ENCODE results near the gene GGT6. TPM values are rescaled to one million over a fixed set of nuclear protein-coding genes. Genes with fewer than 3 reads are reported as not detected.
A peak's percentile ranks its signal among the peaks of the same experiment; 100 is the strongest.
"Not testable (repeated sequence)": the region's sequence is repeated elsewhere in the genome, so short reads cannot be mapped to it uniquely, and the experiment has no call there.

The GGT6 gene
- total RNA-seq, 1 experiment from 2014 or later, result not detected

DNA sequence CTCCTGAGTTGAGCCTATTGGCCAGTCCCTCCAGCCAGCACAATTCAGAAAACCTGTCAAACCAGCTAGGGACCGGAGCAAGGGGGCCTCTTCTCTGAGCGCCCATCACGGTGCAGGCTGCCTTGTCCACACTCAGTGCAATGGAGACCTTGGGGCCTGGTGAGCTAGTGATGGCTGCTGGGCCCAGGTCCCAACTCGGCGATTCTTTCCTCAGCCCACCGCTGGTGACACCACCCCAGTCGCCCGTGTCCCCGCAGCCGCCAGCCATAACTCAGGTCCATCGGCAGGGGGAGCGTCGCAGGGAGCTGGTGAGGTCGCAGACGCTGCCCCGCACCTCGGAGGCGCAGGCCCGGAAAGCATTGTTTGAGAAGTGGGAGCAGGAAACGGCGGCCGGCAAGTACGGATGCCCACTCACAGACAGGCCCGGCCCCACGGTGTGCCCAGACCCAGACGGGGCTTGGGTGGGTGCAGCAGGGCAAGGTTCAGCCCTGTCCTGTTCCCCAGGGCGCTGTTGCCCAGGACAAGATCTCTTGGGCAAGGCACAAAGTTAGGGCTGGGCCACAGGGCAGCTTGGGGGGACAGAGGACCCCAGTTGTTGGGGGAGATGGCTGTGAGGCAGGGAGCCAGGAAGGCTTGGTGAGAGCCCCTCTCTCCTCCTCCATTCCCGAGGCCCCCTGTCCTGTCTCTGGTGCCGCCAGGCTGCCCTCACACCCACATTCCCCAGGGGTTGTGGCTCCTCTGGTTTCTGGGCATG, 34.7 kb upstream of the GGT6 start:
- DNase-seq (ENCODE audit: low read depth, low spot score), result no peak
- in situ Hi-C loops (cut with HindIII; ENCODE audit: low pct_unique_long_range_greater_than_20kb, low sequenced_read_pairs), result no loop called here

DNA sequence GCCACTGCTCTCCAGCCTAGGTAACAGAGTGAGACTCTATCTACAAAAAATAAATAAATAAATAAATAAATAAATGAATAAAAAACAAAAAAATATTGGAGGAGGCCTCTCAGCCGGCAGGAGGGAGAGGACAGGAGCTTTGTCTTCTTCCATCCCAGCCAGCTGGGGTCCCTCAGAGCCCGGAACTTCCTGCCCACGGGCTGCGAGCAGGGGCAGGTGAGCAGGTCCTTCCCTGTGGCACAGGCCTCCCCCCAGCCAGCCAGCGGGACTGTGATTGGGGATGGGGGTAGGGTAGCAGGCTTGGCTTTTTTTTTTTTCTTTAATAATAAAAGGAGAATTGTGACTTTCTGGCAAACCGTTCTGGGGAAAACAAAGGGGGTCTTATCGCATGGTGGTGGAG, 34.0 kb upstream of the GGT6 start:
- in situ Hi-C loops (cut with HindIII; ENCODE audit: low pct_unique_long_range_greater_than_20kb, low sequenced_read_pairs), result no loop called here
- no peak for DNase-seq (ENCODE audit: low read depth, low spot score)

DNA sequence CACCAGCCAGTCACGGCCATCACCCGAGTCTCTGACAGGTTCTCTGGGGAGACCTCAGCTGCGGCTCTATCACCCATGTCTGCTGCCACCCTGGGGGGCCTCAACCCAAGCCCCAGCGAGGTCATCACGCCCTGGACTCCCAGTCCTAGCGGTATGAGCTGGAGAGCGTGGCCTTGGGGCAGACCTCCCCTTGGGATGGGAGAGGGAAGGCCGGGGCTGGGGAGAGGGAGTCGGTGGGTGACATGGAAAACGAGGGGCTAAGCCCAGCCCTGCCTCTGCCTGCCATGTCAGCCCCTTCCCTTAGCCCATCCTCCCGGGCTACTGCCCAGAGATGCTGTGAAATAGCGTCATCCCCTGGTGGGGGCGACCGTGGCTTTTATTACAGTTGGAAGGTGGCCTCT, 32.6 kb upstream of the GGT6 start:
- in situ Hi-C loops (cut with HindIII; ENCODE audit: low pct_unique_long_range_greater_than_20kb, low sequenced_read_pairs), result no loop called here
- DNase-seq (ENCODE audit: low read depth, low spot score), result no peak

DNA sequence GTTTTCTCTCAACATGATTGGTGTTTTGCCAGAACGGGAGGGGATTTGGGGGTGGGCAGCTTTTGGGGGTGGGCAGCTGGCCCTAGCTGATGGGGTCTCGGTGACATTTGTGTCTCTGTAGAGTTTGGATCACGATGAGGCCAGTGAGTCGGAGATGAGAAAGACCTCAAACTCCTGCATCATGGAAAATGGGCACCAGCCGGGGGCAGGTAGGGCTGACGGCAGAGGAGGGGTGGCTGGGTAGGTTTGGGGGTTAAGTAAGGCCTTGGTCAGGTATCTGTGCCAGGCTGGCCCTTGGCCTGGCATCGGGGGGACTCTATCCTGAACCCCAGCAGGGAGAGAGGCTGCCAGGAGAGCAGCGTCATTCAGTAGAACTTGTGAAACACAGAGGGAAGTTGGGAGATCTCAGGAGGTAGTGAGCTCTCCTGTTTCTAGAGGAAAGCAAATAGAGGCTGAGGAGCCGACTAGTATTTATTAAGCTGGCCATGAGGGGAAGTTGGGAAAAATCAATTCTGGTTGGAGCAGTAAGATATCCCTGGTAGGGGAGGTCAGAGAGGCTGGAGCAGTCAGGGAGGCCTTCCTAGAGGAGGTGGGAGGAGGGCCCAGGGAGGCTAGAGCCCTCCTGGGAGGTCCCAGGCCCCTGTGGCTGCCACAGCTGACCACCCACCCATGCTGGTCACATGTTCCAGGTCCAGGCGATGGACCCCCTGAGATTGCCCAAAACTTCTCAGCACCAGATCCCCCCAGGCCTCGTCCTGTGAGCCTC, 32.0 kb upstream of the GGT6 start:
- DNase-seq (ENCODE audit: low read depth, low spot score), result no peak
- in situ Hi-C loops (cut with HindIII; ENCODE audit: low pct_unique_long_range_greater_than_20kb, low sequenced_read_pairs), result no loop called here

DNA sequence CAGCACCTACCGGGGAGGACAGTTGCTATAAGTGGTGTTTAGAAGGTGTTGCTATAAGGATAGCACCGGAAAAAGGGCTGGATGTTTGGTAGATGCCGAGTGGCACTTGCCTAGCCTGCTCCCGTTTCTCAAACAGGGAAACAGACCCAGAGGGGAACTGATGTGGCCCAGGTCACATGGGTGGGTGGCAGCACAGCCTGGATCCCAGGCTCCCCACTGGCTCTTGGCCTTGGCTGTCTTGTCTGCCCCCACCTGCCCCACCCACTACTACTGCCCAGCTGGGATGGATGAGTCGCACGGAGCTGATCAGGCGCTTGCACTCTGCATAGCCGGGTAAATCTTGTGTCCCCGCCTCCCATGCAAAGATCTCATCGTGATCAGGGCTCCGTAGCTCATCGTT, 31.2 kb upstream of the GGT6 start:
- in situ Hi-C loops (cut with HindIII; ENCODE audit: low pct_unique_long_range_greater_than_20kb, low sequenced_read_pairs), result no loop called here
- DNase-seq (ENCODE audit: low read depth, low spot score), result peak; percentile 22

DNA sequence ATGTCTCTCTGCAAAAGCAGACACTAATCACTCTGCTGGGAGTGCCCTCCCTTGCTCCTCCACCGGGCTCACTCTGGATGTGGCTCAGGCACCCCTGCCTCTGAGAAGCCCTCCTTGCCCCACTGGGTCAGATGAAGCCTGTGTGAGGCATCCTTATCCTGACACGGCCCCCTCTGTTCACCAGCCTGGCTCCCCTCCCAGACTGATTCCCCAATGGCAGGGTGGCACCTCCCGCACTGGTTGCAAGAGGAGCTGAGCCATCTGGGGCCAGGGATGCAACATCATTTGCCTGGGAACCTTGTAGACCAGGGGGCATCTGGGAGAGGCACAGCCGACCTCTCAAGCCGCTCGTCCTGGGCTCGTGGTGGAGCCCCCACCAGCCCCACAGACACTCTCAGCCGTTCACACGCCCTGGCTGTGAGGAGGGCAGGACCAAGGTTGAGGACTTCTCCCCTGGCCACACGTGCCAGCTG, 30.6 kb upstream of the GGT6 start:
- no peak for DNase-seq (ENCODE audit: low read depth, low spot score)
- in situ Hi-C loops (cut with HindIII; ENCODE audit: low pct_unique_long_range_greater_than_20kb, low sequenced_read_pairs), result no loop called here

DNA sequence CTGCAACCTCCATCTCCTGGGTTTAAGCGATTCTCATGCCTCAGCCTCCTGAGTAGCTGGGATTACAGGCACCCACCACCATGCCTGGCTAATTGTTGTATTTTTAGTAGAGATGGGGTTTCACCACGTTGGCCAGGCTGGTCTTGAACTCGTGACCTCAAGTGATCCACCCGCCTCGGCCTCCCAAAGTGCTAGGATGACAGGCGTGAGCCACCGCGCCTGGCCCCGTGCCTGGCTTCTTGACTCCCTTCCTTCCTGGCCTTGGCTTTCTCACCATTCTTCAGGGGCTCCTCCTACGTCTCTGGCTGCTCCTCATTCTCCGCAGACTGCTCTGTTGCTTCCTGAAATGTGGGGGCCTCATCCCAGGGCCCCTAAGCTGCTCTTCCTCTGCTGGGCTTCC, 29.7 kb upstream of the GGT6 start:
- in situ Hi-C loops (cut with HindIII; ENCODE audit: low pct_unique_long_range_greater_than_20kb, low sequenced_read_pairs); DNase-seq (ENCODE audit: low read depth, low spot score): not testable (repeated sequence)

DNA sequence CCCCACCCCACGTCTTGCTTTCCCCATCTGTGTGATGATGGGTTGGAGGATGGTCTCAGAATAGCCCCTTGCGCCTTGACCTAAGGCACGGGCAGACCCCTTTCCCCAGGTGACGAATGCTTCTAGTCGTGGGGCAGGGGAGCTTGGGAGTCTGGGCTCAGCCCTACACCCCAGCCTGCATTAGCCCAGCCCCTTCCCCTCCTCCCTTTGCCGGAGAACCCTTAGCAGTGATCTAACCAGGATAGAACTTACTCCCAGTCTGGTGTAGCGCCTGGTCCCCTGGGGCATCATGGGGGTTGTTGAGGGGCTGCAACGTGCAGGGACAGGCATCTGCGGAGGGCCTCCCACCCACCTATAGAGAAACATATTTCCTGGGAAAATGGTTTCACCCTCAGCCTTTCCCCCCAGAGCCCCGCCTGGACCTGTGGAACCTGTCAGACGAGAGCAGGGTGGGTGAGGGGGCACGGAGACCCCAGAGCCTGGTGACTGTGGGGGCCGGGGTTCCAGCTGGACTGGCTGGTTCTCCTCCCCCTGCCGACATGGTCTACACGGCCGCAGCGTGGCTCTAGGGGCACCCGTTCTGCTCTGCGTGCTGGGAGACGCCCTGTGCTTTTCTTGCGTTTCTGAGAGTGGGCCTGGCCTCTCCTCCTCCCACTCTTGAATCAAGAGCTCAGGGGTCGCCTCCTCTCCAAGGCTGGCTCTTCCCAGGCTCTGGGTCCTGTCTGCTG, 28.7 kb upstream of the GGT6 start:
- no peak for DNase-seq (ENCODE audit: low read depth, low spot score)
- in situ Hi-C loops (cut with HindIII; ENCODE audit: low pct_unique_long_range_greater_than_20kb, low sequenced_read_pairs), result no loop called here

DNA sequence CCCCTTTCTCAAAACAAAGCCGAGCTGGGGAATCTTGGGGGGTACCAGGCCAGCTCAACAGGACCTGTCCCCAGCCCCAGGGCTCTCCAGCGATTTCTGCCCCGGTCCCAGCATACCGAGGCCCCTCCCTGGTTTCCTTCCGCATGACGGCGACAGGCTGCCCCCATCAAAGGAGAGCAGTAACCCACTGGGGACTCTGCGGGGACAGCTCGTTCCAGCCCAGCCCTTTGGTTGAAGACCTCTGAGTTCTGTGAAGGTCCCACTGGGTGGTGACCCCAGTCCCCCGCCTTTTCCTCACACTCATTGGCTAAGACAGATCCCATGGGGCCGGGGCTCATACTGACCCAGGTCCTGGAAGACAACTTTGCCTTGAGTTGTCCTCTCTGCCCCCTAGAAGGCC, 28.0 kb upstream of the GGT6 start:
- in situ Hi-C loops (cut with HindIII; ENCODE audit: low pct_unique_long_range_greater_than_20kb, low sequenced_read_pairs), result no loop called here
- DNase-seq (ENCODE audit: low read depth, low spot score), result no peak

DNA sequence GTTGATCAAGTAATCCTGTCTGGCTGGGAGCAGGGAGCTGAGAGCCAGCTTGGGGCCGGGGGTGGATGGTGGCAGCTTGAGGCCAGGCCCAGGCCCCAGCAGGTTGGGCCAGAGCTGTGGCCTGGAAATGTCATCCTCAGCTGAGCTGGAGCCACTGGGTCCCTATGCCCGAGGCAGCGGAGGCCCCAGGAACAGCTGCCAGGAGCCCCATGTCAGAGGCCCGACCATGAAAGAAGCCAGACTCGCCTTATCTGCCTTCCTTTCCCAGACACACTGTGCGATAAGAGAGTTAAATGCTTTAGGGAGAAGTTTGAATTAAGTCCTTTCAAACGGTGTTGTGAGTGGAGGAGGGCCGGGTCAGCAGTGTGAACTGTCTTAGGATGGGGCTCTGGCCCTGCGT, 27.4 kb upstream of the GGT6 start:
- in situ Hi-C loops (cut with HindIII; ENCODE audit: low pct_unique_long_range_greater_than_20kb, low sequenced_read_pairs), result no loop called here
- no peak for DNase-seq (ENCODE audit: low read depth, low spot score)

DNA sequence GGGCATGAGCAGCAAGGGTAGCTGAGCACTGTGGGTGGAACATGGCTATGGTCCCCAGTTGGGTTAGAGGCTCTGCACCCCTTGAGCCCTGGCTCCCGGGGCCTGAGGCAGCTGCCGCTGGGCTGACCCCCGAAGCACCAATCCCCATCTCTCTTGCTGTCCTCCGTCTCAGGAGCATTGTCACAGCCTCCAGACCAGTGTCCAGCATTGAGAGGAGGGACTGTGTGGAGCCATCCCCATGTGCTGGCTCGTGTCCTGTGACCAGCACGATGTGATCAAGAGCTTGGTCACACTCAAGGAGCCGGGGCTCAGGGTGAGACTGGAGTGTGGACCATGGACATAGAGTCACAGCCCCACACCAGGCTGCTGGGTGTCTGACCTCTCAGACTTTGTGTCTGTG, 26.8 kb upstream of the GGT6 start:
- in situ Hi-C loops (cut with HindIII; ENCODE audit: low pct_unique_long_range_greater_than_20kb, low sequenced_read_pairs), result no loop called here
- no peak for DNase-seq (ENCODE audit: low read depth, low spot score)

DNA sequence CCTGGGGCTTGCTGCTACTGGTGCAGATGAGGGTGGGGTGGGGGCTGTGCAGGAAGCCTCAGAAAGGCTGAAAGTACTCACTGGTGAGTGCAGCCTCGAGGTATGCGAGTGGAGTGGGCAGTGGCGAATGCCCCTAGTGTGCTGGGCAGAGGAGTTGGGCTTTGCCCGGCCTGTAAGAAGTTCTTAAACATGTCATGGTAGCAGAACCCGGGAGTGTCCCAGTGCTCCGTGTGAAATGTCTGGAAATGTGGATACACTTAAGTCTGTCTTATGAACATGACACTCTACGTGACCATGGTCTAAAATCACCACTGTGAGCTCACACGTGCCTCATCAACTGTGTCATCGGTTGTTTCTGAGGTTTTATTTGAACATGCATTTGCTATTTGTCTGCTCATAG, 25.7 kb upstream of the GGT6 start:
- in situ Hi-C loops (cut with HindIII; ENCODE audit: low pct_unique_long_range_greater_than_20kb, low sequenced_read_pairs), result no loop called here
- no peak for DNase-seq (ENCODE audit: low read depth, low spot score)

DNA sequence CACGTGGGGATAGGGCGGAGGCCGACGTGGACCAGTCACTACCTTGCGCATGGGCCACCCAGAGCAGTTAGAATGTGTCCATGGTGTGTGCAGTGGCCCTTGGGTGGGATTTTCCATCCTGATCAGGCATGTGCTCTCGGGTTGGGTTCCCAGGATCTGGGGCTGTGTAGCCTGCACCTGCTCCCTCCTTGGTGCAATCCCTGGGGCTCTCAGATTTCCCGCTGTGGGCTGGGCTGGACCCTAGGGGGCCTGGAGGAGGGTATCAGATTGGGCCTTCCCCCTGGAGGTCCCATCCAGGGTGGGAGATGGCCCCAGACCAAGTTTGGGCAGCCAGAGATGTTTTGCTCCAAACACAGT, 25.2 kb upstream of the GGT6 start:
- in situ Hi-C loops (cut with HindIII; ENCODE audit: low pct_unique_long_range_greater_than_20kb, low sequenced_read_pairs), result no loop called here
- no peak for DNase-seq (ENCODE audit: low read depth, low spot score)

DNA sequence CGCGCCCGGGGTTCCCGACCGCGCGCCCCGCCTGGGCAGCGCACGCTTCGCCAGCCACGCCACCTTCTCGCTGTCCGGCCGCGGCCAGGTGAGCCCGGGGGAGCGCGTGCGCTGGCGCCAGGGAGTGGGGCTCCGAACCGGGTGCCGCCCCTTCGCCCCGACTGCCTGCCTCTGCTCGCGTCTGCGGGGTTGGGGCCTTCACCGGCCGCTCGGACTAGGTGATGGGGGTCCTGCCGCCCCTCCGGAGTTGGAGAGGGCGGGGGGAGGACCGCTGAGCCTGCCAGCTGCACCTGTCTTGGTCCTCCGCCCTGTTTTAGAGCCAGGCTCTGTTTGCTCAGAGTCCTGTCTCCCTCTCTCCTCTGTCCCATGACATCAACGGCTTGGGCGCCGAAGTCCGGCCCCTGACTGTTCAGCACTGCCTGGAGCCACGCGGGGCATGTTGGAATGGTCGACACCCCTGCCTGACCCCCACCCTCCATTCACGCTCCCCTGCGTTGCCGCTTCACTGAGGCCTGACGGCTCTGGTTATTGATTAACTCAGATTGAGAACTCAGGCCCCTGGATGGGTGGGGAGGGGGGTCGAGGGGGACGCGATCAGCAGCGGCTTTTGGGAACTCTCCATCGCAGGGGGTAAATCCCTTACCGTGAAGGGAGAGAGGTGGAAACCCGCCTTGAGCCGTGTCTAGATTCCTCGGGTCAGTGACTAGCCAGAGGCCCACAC, 24.7 kb upstream of the GGT6 start:
- in situ Hi-C loops (cut with HindIII; ENCODE audit: low pct_unique_long_range_greater_than_20kb, low sequenced_read_pairs), result no loop called here
- DNase-seq (ENCODE audit: low read depth, low spot score), result no peak

DNA sequence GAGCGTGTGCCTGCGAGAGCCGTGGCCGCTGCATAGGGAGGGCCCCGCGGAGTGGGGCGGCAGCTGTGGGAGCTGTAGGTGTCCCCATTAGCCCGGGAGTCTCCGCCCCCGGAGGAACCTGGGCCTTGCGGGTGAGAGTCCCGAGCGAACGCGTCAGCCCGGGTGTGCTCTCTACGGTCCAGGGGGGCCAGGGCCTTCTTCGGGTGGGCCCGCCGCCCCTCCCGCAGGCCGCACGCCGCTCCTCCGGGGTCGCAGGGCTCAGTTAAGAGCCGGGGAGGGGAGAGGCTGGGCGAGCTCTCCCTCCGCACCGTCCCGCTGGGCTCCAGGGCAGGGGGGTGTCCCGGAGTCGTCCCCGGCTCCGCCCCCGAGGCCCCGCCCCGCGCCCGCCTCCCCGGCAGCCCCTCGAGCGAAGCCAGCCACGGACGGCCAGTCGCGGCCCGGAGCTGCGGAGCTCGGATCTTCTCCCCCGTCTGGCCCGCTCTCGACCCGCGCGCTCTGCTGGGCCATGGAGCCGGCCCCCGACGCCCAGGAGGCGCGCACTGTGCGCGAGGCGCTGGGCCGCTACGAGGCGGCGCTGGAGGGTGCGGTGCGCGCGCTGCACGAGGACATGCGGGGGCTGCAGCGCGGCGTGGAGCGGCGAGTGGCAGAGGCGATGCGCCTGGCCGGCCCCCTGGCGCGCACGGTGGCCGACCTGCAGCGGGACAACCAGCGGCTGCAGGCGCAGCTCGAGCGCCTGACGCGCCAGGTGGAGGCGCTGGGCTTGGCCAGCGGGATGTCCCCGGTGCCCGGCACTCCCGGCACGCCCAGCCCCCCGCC, 23.9 kb upstream of the GGT6 start, which contains the start of gene SMTNL2:
Gene SMTNL2 (plus strand): TSS at position 429 of the 816 bp plus-strand sequence. CDS start 77 bp downstream, at position 506.
- in situ Hi-C loops (cut with HindIII; ENCODE audit: low pct_unique_long_range_greater_than_20kb, low sequenced_read_pairs), result no loop called here
- peak; percentile 19 for DNase-seq (ENCODE audit: low read depth, low spot score)

DNA sequence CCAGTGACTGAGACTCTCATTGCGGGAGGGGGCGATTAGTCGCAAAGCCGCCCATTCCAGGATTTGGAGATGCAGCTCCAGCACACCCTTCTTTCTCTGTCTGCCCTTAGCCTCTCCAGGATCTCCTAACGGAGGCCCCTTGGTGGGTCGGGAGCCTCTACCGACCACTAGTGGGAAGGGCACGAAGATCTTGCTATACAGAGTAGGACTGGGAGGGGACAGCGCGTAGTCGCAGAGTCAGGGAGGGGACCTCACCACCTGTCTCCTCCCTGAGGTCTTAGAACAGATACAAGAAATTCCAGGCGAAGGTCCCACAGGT, 23.4 kb upstream of the GGT6 start:
- peak; percentile 72 for DNase-seq (ENCODE audit: low read depth, low spot score)

DNA sequence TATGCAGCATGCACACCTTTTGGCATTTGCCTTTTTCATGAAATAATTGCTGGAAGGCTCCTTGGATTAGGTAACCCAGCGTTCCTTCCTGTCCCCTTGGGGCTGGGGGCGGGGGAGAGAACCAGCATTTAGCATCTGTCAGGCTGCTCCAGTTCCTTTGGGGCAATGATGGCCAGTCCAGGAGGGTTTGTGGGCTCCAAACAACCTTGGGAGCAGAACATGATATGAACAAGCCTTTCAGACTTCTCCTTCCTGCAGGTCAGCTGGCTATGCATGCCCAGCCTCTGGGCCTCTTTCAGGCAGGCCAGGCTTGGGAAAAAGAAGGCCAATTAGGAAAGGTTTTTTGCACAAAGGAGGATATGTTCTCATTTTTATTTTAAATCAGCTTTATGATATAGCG, 22.8 kb upstream of the GGT6 start:
- in situ Hi-C loops (cut with HindIII; ENCODE audit: low pct_unique_long_range_greater_than_20kb, low sequenced_read_pairs), result no loop called here
- DNase-seq (ENCODE audit: low read depth, low spot score), result no peak

More for the DNA sequence above, 23.4 kb upstream of the GGT6 start:
- in situ Hi-C loops (cut with HindIII; ENCODE audit: low pct_unique_long_range_greater_than_20kb, low sequenced_read_pairs), result no loop called here
